IMR-90 (cell line): ENCODE results near the gene GTF2F2. TPM values are rescaled to one million over a fixed set of nuclear protein-coding genes. Genes with fewer than 3 reads are reported as not detected.
A peak's percentile ranks its signal among the peaks of the same experiment; 100 is the strongest.

Experiments
- ATAC-seq: fragments of 200-7000 bp; cut with Tn5 transposase; 2 replicates; pipeline ENCODE4 v1.9.1; 2020; ENCODE audit warnings: low read depth, mild to moderate bottlenecking, moderate library complexity
- BruUV-seq: library from RNA; stranded (reverse); fragments of 400-500 nt; replicated peaks from 2 replicates; lab custom pipeline; 2021; lab: Mats Ljungman, UMichigan
- CTCF ChIA-PET: fragments of 300-600 bp; formaldehyde crosslinking; extraction: SDS; loops from one replicate; lab custom pipeline; 2021; ENCODE audit warnings: antibody characterized with exemption; lab: Yijun Ruan, JAX
- POLR2A ChIA-PET: fragments of 300-600 bp; sonication (Branson Sonifier 250); formaldehyde crosslinking; loops from one replicate; lab custom pipeline; 2022; ENCODE audit warnings: antibody characterized with exemption; ENCODE audit not compliant: unreplicated experiment; lab: Charles Lee
- DNase-seq: peaks from one replicate; pipeline ENCODE4 v3.0.0; 2013
- H2AFZ ChIP-seq: replicated peaks from 2 replicates; pipeline ENCODE3; 2013; ENCODE audit warnings: low read length, mild to moderate bottlenecking; ENCODE audit not compliant: poor library complexity
- H2AK5ac ChIP-seq: 2 replicates; pipeline ENCODE4 v1.6.1; 2013; ENCODE audit warnings: low read depth, low read length, inconsistent platforms
- H2AK9ac ChIP-seq: replicated peaks from 2 replicates; pipeline ENCODE3; 2013; ENCODE audit warnings: mild to moderate bottlenecking, low read depth, low read length, moderate library complexity; ENCODE audit not compliant: poor library complexity
- H2BK120ac ChIP-seq: 2 replicates; pipeline ENCODE4 v1.6.1; 2013; ENCODE audit warnings: low read depth, low read length, inconsistent platforms
- H2BK15ac ChIP-seq: 3 replicates; pipeline ENCODE4 v1.6.1; 2013; ENCODE audit warnings: low read depth, low read length, inconsistent platforms
- H2BK20ac ChIP-seq: 2 replicates; pipeline ENCODE4 v1.6.1; 2013; ENCODE audit warnings: low read depth, mild to moderate bottlenecking, inconsistent platforms, low read length, moderate library complexity
- H2BK5ac ChIP-seq: 2 replicates; pipeline ENCODE4 v1.6.1; 2013; ENCODE audit warnings: mild to moderate bottlenecking, low read depth, low read length, inconsistent platforms; ENCODE audit not compliant: poor library complexity, severe bottlenecking
- H3K14ac ChIP-seq: replicated peaks from 2 replicates; pipeline ENCODE4 v1.6.1; 2013; ENCODE audit warnings: low read depth, low read length, inconsistent platforms
- H3K18ac ChIP-seq: 2 replicates; pipeline ENCODE4 v1.6.1; 2013; ENCODE audit warnings: low read depth, low read length, control low read depth
- H3K23ac ChIP-seq: 2 replicates; pipeline ENCODE4 v1.6.1; 2013; ENCODE audit warnings: low read depth, low read length, inconsistent platforms
- H3K27ac ChIP-seq: 2 replicates; pipeline ENCODE4 v1.5.1; 2013; ENCODE audit warnings: mild to moderate bottlenecking, control low read depth, low read length; ENCODE audit not compliant: insufficient read depth
- H3K27me3 ChIP-seq: 2 replicates; pipeline ENCODE4 v1.6.1; 2013; ENCODE audit warnings: low read length; ENCODE audit not compliant: control insufficient read depth, insufficient read depth
- H3K36me3 ChIP-seq: 2 replicates; pipeline ENCODE4 v1.6.1; 2013; ENCODE audit warnings: low read length, mixed read lengths; ENCODE audit not compliant: control insufficient read depth, insufficient read depth
- H3K4ac ChIP-seq: 2 replicates; pipeline ENCODE4 v1.6.1; 2013; ENCODE audit warnings: low read depth, low read length, inconsistent platforms
- H3K4me1 ChIP-seq: 2 replicates; pipeline ENCODE4 v1.6.1; 2013; ENCODE audit warnings: low read length, mixed read lengths; ENCODE audit not compliant: control insufficient read depth, insufficient read depth
- H3K4me2 ChIP-seq: 2 replicates; pipeline ENCODE4 v1.6.1; 2013; ENCODE audit warnings: low read depth, mild to moderate bottlenecking, control low read depth, low read length, moderate library complexity
- H3K4me3 ChIP-seq: 2 replicates; pipeline ENCODE4 v1.5.1; 2013; ENCODE audit warnings: low read depth, mild to moderate bottlenecking, control low read depth, low read length, moderate library complexity; ENCODE audit not compliant: insufficient read depth
- H3K56ac ChIP-seq: 2 replicates; pipeline ENCODE4 v1.6.1; 2013; ENCODE audit warnings: low read length, inconsistent platforms; ENCODE audit not compliant: insufficient read depth; ENCODE audit errors: extremely low read depth
- H3K79me1 ChIP-seq, 2 experiments: 2 replicates each; pipeline ENCODE4 v1.6.1; 2013; ENCODE audit warnings: low read length in 2 of 2, inconsistent platforms in 1 of 2, low read depth in 1 of 2
- H3K9ac ChIP-seq: 2 replicates; pipeline ENCODE4 v1.6.1; 2013; ENCODE audit warnings: low read depth, low read length, control low read depth
- H3K9me1 ChIP-seq: 2 replicates; pipeline ENCODE4 v1.6.1; 2013; ENCODE audit warnings: low read length, inconsistent platforms; ENCODE audit not compliant: insufficient read depth
- H3K9me3 ChIP-seq: 2 replicates; pipeline ENCODE4 v1.6.1; 2013; ENCODE audit warnings: low read length; ENCODE audit not compliant: control insufficient read depth, insufficient read depth
- H4K20me1 ChIP-seq: 2 replicates; pipeline ENCODE4 v1.6.1; 2013; ENCODE audit warnings: low read length, inconsistent platforms; ENCODE audit not compliant: insufficient read depth
- H4K5ac ChIP-seq: 2 replicates; pipeline ENCODE4 v1.6.1; 2013; ENCODE audit warnings: mild to moderate bottlenecking, low read depth, low read length, control low read depth
- H4K8ac ChIP-seq, 2 experiments: 2 replicates each; pipeline ENCODE4 v1.6.1; 2013; ENCODE audit warnings: low read depth in 2 of 2, low read length in 2 of 2, control low read depth in 1 of 2, inconsistent platforms in 1 of 2
- H4K91ac ChIP-seq: 2 replicates; pipeline ENCODE4 v1.6.1; 2013; ENCODE audit warnings: low read depth, low read length, inconsistent platforms; ENCODE audit not compliant: insufficient read depth
- CEBPB ChIP-seq: IDR thresholded peaks from 2 replicates; pipeline ENCODE4 v1.6.1; 2012; ENCODE audit warnings: low read depth, low read length, improper control_type of control experiment
- CHD1 ChIP-seq: IDR thresholded peaks from 2 replicates; pipeline ENCODE4 v1.6.1; 2012; ENCODE audit warnings: low read depth, low read length, improper control_type of control experiment
- ELK1 ChIP-seq: fragments of 150-350 bp; IDR thresholded peaks from 2 replicates; pipeline ENCODE4 v1.6.1; 2016; ENCODE audit warnings: low read depth, mild to moderate bottlenecking, low read length, moderate library complexity, borderline replicate concordance
- FOS ChIP-seq: fragments of 150-350 bp; IDR thresholded peaks from 2 replicates; pipeline ENCODE4 v1.6.1; 2016; ENCODE audit warnings: low read depth, low read length
- MAFK ChIP-seq: IDR thresholded peaks from 2 replicates; pipeline ENCODE4 v1.6.1; 2012; ENCODE audit warnings: low read depth, low read length, improper control_type of control experiment
- MAZ ChIP-seq: IDR thresholded peaks from 2 replicates; pipeline ENCODE4 v1.6.1; 2012; ENCODE audit warnings: low read depth, mild to moderate bottlenecking, low read length, improper control_type of control experiment, moderate library complexity, borderline replicate concordance
- RAD21 ChIP-seq: IDR thresholded peaks from 2 replicates; pipeline ENCODE4 v1.6.1; 2012; ENCODE audit warnings: low read length, improper control_type of control experiment
- SMC3 ChIP-seq: fragments of 150-350 bp; IDR thresholded peaks from 2 replicates; pipeline ENCODE4 v1.6.1; 2016; ENCODE audit warnings: low read depth, mild to moderate bottlenecking, antibody characterized with exemption, low read length, moderate library complexity
- USF2 ChIP-seq: fragments of 150-350 bp; IDR thresholded peaks from 2 replicates; pipeline ENCODE4 v1.6.1; 2017; ENCODE audit warnings: mild to moderate bottlenecking, antibody characterized with exemption, low read length, low read depth
- WGBS, 2 experiments: methylation state at CpG; one replicate each; pipeline versions ENCODE4 v1.1.5 to v1.1.7; 2013; ENCODE audit warnings: missing lambda C conversion rate in 2 of 2; ENCODE audit not compliant: insufficient read length in 1 of 2; ENCODE audit errors: extremely low coverage in 2 of 2; 5-methylcytosine and 5-hydroxymethylcytosine counted together
- dilution Hi-C: fragments of 300-500 bp; cut with HindIII; formaldehyde crosslinking; loops from one replicate; pipeline ENCODE4 v1.14.3; 2018; ENCODE audit warnings: low sequenced_read_pairs; ENCODE audit not compliant: unreplicated experiment
- in situ Hi-C: fragments of 300-500 bp; cut with MboI; formaldehyde crosslinking; loops from 3 replicates; pipeline ENCODE4 v1.14.3; 2019; ENCODE audit warnings: low sequenced_read_pairs, inconsistent platforms, mixed read lengths
- intact Hi-C: fragments of 100-400 bp; cut with micrococcal nuclease; formaldehyde crosslinking; loops from 2 replicates; pipeline ENCODE4 v1.10.0; 2022
- polyA plus RNA-seq, 3 experiments: library from polyadenylated mRNA; depleted of rRNA; stranded (reverse); fragments of >200 nt; gene quantifications; 2 replicates each; pipeline ENCODE4 v1.2.3, GENCODE V29; 2012; ENCODE audit warnings: low replicate concordance in 1 of 3
- total RNA-seq: library from RNA; depleted of rRNA; stranded (reverse); fragments of >200 nt; gene quantifications from 2 replicates; pipeline ENCODE4 v1.2.3, GENCODE V29; 2012

GTF2F2 gene
- total and polyA plus RNA-seq, 2 of the 4 experiments (the other 2 are of a cell fraction) = 16.5 to 21.0 TPM

- Histone ChIP-seq H2AK5ac (peak within 1 kb of the TSS; percentile 86), H3K9me3 (no peaks in the 10 kb centered on the region), H3K4me1 (peaks cover 11% of the 10 kb centered on the region), H2AFZ (no peak within 1 kb of the TSS), H3K18ac (peak within 1 kb of the TSS; percentile 79; the same call in 1 of the 2 replicates), H3K23ac (peak within 1 kb of the TSS; percentile 89), H3K27me3 (no peaks in the 10 kb centered on the region), H3K9ac (no peak within 1 kb of the TSS), H4K20me1 (no peaks in the 10 kb centered on the region), H2BK120ac (peak within 1 kb of the TSS; percentile 66; the same call in 1 of the 2 replicates), H3K56ac (no peak within 1 kb of the TSS), H3K4me2 (peak within 1 kb of the TSS; percentile 57; the same call in 1 of the 2 replicates), H3K27ac (no peak within 1 kb of the TSS), H4K91ac (peak within 1 kb of the TSS; percentile 45; the same call in 1 of the 2 replicates), H2AK9ac (no peak within 1 kb of the TSS), H3K36me3 (peaks cover 2% of the 10 kb centered on the region), H4K5ac (peak within 1 kb of the TSS; percentile 39; the same call in 1 of the 2 replicates), H4K8ac (peak within 1 kb of the TSS in 1 of 2 experiments; percentile 49; a peak in 2 of 4 replicates), H2BK20ac (peak within 1 kb of the TSS; percentile 77; the same call in 1 of the 2 replicates), H3K14ac (peak within 1 kb of the TSS; percentile 95), H3K79me1 (peaks cover 23 to 53% of the 10 kb centered on the region in 2 experiments), H3K4ac (peak within 1 kb of the TSS; percentile 45), H2BK5ac (peak within 1 kb of the TSS; percentile 90), H3K9me1 (peaks cover 6% of the 10 kb centered on the region), H2BK15ac (peak within 1 kb of the TSS; percentile 81; the same call in 1 of the 3 replicates), H3K4me3 (peak within 1 kb of the TSS; percentile 2; the same call in 1 of the 2 replicates)
- intact Hi-C loops = no loop called here
- dilution Hi-C loops = no loop called here
- TF ChIP-seq CHD1 = no peak
- TF ChIP-seq RAD21 = no peak
- no peak for TF ChIP-seq USF2
- TF ChIP-seq SMC3 = no peak
- no peak for TF ChIP-seq FOS
- TF ChIP-seq ELK1 = no peak
- no peak for TF ChIP-seq CEBPB
- TF ChIP-seq MAZ = no peak
- no peak for TF ChIP-seq MAFK
- in situ Hi-C loops = no loop called here
- ATAC-seq (peak; percentile 58), DNase-seq (peak; percentile 49)
- ChIA-PET POLR2A (no interaction called here), CTCF (interaction anchor here (0.8 kb wide), 1 partner anchor 81 kb away, joined by 3 read pairs; no protein-coding TSS in a partner anchor)
- WGBS, 2 experiments = no CpG with 5 or more reads among the region's 2 CpGs
- BruUV-seq = no TSS peak
These were observed 80.5 kb downstream of the GTF2F2 start, which contains the start of gene KCTD4 for GRCh38 chr13:45200701-45201232. Gene KCTD4, minus strand, starts transcription at chr13:45201045. Its CDS starts 6,478 bp downstream, at chr13:45194567.
